Amniotic stem cell (primary cell): ENCODE measurements around the gene FSD1.

Experiments used
- DNase-seq: peaks from one replicate; lab custom pipeline; 2025; lab: John Stamatoyannopoulos, UW

Gene FSD1

DNA sequence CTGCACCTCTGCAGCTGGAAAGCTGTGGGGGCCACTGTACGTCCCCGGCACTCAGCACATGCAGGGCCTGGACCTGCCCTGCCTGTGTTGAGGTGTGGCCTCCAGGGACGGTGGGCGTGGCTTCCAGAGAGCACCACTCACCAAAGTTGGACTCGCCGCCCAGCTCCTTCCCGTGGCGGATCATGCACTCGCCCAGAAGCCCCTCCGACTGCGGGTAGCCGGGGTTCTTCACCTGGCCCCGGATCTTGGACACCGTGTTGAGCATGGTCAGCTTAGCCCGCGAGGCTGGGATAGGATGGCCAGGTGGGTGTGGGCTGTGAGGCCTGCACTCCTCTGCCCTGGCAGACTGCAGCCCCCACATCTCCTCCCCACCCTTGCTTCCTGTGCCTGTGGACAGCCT lies 60.9 kb downstream of the FSD1 start:
- no peak for DNase-seq

DNA sequence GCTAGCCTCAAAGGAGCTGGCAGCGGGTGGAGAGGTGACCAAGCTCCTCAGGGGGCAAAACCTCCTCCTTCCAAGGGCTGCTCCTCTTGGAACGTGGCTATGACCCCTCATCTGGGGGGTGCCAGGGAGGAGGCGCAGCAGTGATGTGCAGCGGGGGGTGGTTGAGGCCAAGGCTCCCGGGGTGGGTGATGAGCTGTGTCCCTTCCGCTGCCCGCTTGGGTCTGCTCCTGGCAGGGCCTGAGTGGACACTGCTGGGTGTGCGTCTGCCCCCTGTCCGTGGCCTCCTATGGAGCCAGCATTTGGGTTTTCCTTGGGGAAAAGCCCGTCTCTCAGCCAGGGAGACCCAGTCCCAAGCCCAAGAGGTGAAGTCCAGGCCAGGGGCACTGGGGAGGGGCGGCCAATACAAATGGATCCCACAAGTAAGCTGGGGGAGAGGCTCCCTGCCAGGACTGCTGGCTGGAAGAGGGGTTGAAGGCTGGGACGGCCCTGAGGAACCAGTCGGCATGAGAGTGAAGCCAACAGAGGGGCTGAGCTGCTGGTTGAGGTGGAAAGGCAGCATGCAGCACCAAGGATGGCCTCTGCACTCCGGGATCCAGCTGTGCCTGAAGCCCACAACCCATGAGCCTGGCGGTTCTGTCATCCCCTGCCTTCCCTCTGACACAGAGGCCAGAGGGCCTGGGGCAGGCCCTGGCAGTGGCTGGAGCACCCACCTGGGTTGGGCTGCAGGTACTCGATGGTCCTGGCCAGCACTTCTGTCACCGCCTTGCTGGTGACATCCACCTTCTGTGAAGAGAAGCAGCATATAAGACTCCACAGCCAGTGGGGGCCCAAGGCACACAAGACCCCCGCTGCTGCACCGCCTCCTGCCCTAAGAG lies 61.6 kb downstream of the FSD1 start:
- DNase-seq, result no peak

GRCh38 chr19:4366666-4367335 lies 62.4 kb downstream of the FSD1 start:
- no peak for DNase-seq

- DNase-seq, result no peak
Observed at GRCh38 chr19:4367336-4367723, 62.9 kb downstream of the FSD1 start.

DNA sequence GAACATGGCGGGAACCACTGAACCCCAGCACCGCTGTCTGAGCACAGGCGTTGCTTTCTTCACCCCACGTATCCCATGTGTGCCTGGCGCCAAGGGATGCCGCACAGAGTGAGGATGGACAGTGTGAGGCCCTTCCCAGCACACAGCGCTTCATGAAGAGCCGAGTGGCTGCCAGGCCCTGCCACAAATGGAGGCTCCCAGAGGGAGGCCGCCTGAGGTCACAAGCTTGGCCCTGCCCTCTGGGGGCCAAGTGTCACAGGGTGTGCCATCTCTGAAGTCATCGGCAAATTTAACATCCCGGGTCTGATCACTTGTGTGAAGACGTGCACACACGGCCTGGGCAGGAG lies 63.4 kb downstream of the FSD1 start:
- DNase-seq, result no peak

- DNase-seq, result no peak
Observed at GRCh38 chr19:4368128-4368820, 63.9 kb downstream of the FSD1 start.

- DNase-seq, result no peak
Observed at GRCh38 chr19:4369109-4369887, 64.9 kb downstream of the FSD1 start.

DNA sequence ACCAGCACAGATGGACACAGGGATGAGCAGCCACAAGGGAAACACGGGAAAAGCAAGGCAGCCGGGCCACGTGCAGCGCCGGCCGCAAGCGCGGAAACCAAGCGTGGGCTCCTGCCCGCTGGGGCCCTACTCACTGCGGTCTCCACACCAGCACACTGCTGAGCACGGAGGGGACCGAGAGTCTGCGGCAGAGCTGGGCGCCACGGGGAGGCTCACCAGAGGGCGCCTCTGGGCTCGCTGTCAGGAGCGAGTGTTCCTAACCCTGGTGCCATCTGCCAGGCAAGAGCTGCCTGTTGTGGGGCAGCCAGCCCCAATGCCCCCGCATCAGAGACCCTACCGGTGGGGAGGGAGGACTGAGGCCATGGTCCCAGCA lies 65.5 kb downstream of the FSD1 start:
- DNase-seq, result no peak

DNA sequence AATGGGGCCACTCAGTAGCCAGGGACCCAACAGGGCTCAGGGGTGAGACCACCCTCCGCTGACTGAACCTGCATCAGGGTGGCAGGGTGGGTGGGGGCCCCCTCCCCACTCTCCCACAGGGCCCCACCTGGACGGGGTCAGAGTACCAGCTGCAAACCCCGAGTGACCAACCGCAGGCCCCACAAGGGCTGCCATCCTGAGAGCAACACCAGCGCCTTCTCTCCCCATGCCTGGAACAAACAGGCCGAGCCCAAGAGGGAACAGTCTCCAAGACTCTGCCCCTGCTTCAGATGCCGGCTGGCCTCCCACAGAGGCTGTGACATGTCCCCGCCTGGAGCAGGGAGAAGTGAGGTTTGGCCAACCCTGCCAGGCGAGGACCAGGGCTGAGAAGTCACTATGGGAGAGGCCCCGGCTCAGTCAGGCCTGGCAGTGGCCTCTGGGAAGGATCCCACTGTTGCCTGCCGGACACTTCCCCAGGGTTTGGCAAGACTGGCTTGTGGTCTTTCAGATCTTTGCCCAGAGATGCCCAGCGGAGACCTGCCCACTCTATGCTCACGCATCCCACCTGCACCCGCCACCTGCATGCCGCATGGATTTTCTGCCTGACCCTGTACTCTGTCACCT lies 66.1 kb downstream of the FSD1 start:
- DNase-seq, result no peak

DNA sequence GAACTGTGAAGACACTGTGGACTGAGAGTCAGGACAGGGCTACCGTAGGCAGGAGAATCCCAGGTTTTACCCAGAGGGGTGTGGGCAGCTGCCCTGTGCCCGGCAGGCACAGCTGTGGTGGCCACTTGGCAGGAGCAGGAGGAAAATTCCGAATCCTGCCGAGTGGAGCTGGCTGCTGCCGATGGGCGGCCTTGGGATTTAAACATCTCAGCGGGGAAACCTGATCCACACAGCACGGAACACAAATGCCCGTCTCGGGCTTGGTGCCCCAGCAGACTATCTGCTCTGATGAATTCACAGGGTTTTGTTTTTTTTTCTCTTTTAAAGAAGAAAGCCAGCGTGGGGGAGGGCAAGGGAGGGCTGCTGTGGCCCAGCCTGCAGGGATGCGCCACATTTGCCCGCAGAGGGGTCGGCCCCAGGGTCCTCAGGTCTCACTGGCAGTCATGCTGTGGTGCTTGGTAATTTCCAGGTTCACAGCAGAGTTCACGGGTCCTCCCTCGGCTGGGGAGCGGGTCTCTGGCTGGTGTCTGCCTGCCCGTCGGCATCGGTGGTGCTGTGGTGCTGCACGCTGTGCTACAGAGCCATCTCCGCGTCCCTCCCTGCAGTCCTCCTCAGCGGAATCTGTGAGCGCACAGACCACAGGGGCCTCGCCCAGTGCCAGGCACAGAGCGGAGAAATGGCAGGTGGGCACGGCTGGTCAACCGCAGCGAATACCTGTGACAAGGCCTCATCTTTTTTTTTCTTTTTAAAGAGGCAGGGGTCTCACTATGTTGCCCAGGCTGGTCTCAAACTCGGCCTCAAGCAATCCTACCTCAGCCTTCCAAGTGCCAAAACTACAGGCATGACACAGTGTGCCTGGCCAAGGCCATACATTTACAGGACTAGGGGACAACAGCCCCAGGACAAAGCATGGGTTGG lies 67.1 kb downstream of the FSD1 start:
- DNase-seq, result no peak

- no peak for DNase-seq
Observed at GRCh38 chr19:4372165-4373012, 68.0 kb downstream of the FSD1 start.

GRCh38 chr19:4373013-4373367 lies 68.6 kb downstream of the FSD1 start:
- no peak for DNase-seq
